Measurements from ENCODE around the gene PRDM12.

Gene PRDM12

GRCh38 chr9:130664251-130665028, at the start of gene PRDM12:
Gene PRDM12, plus strand, starts transcription at chr9:130664594. Its CDS starts 60 bp downstream, at chr9:130664654.
- DNase-seq (ENCODE audit: low read depth in 4 of 4, low spot score in 1 of 4): no peak

GRCh38 chr9:130616451-130616850, 47.9 kb upstream of the PRDM12 start:
- DNase-seq (ENCODE audit: low read depth in 4 of 4, low spot score in 1 of 4): no peak

GRCh38 chr9:130623466-130623865, 40.9 kb upstream of the PRDM12 start:
- DNase-seq (ENCODE audit: low read depth in 4 of 4, low spot score in 1 of 4): no peak

- no peak for DNase-seq (ENCODE audit: low read depth in 4 of 4, low spot score in 1 of 4)
These were observed 40.2 kb upstream of the PRDM12 start for GRCh38 chr9:130624154-130624553.

GRCh38 chr9:130626249-130626996, 38.0 kb upstream of the PRDM12 start:
- no peak for DNase-seq (ENCODE audit: low read depth in 4 of 4, low spot score in 1 of 4)

- DNase-seq (ENCODE audit: low read depth in 4 of 4, low spot score in 1 of 4): no peak
These were observed 37.3 kb upstream of the PRDM12 start for GRCh38 chr9:130627051-130627450.

GRCh38 chr9:130627896-130628792, 36.2 kb upstream of the PRDM12 start:
- no peak for DNase-seq (ENCODE audit: low read depth in 4 of 4, low spot score in 1 of 4)

GRCh38 chr9:130629443-130630070, 34.8 kb upstream of the PRDM12 start:
- DNase-seq (ENCODE audit: low read depth in 4 of 4, low spot score in 1 of 4): no peak

GRCh38 chr9:130630071-130630450, 34.3 kb upstream of the PRDM12 start:
- no peak for DNase-seq (ENCODE audit: low read depth in 4 of 4, low spot score in 1 of 4)

GRCh38 chr9:130630506-130631330, 33.7 kb upstream of the PRDM12 start:
- no peak for DNase-seq (ENCODE audit: low read depth in 4 of 4, low spot score in 1 of 4)

GRCh38 chr9:130631331-130632080, 32.9 kb upstream of the PRDM12 start:
- no peak for DNase-seq (ENCODE audit: low read depth in 4 of 4, low spot score in 1 of 4)

- no peak for DNase-seq (ENCODE audit: low read depth in 4 of 4, low spot score in 1 of 4)
These were observed 32.2 kb upstream of the PRDM12 start for GRCh38 chr9:130632081-130632710.

GRCh38 chr9:130632841-130633240, 31.6 kb upstream of the PRDM12 start:
- DNase-seq (ENCODE audit: low read depth in 4 of 4, low spot score in 1 of 4): no peak

GRCh38 chr9:130633336-130634190, 30.8 kb upstream of the PRDM12 start:
- no peak for DNase-seq (ENCODE audit: low read depth in 4 of 4, low spot score in 1 of 4)

- no peak for DNase-seq (ENCODE audit: low read depth in 4 of 4, low spot score in 1 of 4)
These were observed 30.1 kb upstream of the PRDM12 start for GRCh38 chr9:130634191-130634768.

- DNase-seq (ENCODE audit: low read depth in 4 of 4, low spot score in 1 of 4): no peak
These were observed 29.6 kb upstream of the PRDM12 start for GRCh38 chr9:130634801-130635200.

- DNase-seq (ENCODE audit: low read depth in 4 of 4, low spot score in 1 of 4): no peak
These were observed 29.1 kb upstream of the PRDM12 start for GRCh38 chr9:130635306-130635705.

Data from stimulated activated CD4-positive, alpha-beta T cell treated with anti-CD3 and anti-CD28 coated beads, Interleukin-1b, Interleukin-23, amount 100 ng/mL, for 24 hours (primary cell).